ENCODE data around the gene IP6K1. TPM values are rescaled to one million over a fixed set of nuclear protein-coding genes. Genes with fewer than 3 reads are reported as not detected.
A peak's percentile ranks its signal among the peaks of the same experiment; 100 is the strongest.

The IP6K1 gene
- total and polyA plus RNA-seq, 5 donors from 2014 or later = 31.6 to 61.5 (median 32.6) TPM

- peak overlapping the region; percentile 53 to 93 (median 74) for H3K4me3 Mint-ChIP-seq
These were observed 65.3 kb downstream of the IP6K1 start for GRCh38 chr3:49720855-49721595.

GRCh38 chr3:49719214-49719884 is 67.0 kb downstream of the IP6K1 start, which contains the start of gene AMIGO3:
Gene AMIGO3 (minus strand): TSS chr3:49719684. CDS start chr3:49719465, 219 bp downstream.
- H3K36me3 Mint-ChIP-seq = no peaks in the 10 kb centered on the region
- H3K9me3 ChIP-seq (ENCODE audit: control insufficient read depth in 2 of 2, low read length in 2 of 2) = no peaks in the 10 kb centered on the region
- H3K36me3 ChIP-seq (ENCODE audit: control insufficient read depth, insufficient read depth, low read length) = peaks cover 8% of the 10 kb centered on the region

More at GRCh38 chr3:49720855-49721595, 65.3 kb downstream of the IP6K1 start:
- Mint-ChIP-seq H3K27me3 (no peaks in the 10 kb centered on the region), H3K36me3 (no peaks in the 10 kb centered on the region), H3K4me1 (peaks cover 0 to 56% (median 23%) of the 10 kb centered on the region in 4 donors), H3K9me3 (no peaks in the 10 kb centered on the region), H3K27ac (peak overlapping the region in 1 of 3 donors; percentile 54)
- Histone ChIP-seq H3K4me1 (ENCODE audit: control insufficient read depth, insufficient read depth, low read length, poor library complexity, severe bottlenecking) (peaks cover 31% of the 10 kb centered on the region), H3K27ac (ENCODE audit: insufficient read depth, low read length, poor library complexity, severe bottlenecking) (no peak overlapping the region), H3K9me3 (ENCODE audit: control insufficient read depth in 2 of 2, low read length in 2 of 2) (no peaks in the 10 kb centered on the region), H3K4me3 (ENCODE audit: low read depth, low read length) (no peak overlapping the region), H3K27me3 (ENCODE audit: control insufficient read depth, insufficient read depth, low read length) (no peaks in the 10 kb centered on the region), H3K36me3 (ENCODE audit: control insufficient read depth, insufficient read depth, low read length) (peaks cover 8% of the 10 kb centered on the region)
- no peak for DNase-seq
- no peak for ATAC-seq (ENCODE audit: low read depth in 2 of 2)

GRCh38 chr3:49718858-49719213 is 67.5 kb downstream of the IP6K1 start:
- Mint-ChIP-seq H3K4me3 (peak overlapping the region; percentile 93 to 97 (median 94)), H3K27ac (peak overlapping the region in 2 of 3 donors; percentile 92 to 94), H3K36me3 (no peaks in the 10 kb centered on the region), H3K9me3 (no peaks in the 10 kb centered on the region), H3K27me3 (no peaks in the 10 kb centered on the region), H3K4me1 (peaks cover 0 to 44% (median 22%) of the 10 kb centered on the region in 4 donors)
- Histone ChIP-seq H3K4me1 (ENCODE audit: control insufficient read depth, insufficient read depth, low read length, poor library complexity, severe bottlenecking) (peaks cover 25% of the 10 kb centered on the region), H3K27me3 (ENCODE audit: control insufficient read depth, insufficient read depth, low read length) (no peaks in the 10 kb centered on the region), H3K9me3 (ENCODE audit: control insufficient read depth in 2 of 2, low read length in 2 of 2) (no peaks in the 10 kb centered on the region), H3K4me3 (ENCODE audit: low read depth, low read length) (peak overlapping the region; percentile 68), H3K36me3 (ENCODE audit: control insufficient read depth, insufficient read depth, low read length) (peaks cover 8% of the 10 kb centered on the region), H3K27ac (ENCODE audit: insufficient read depth, low read length, poor library complexity, severe bottlenecking) (peak overlapping the region; percentile 75)
- ATAC-seq (ENCODE audit: low read depth in 2 of 2) (no peak), DNase-seq (no peak)

More at GRCh38 chr3:49719214-49719884, 67.0 kb downstream of the IP6K1 start, which contains the start of gene AMIGO3:
- DNase-seq (peak; percentile 88 to 93 (median 92)), ATAC-seq (ENCODE audit: low read depth in 2 of 2) (peak; percentile 77 to 78)
- H3K4me1 Mint-ChIP-seq = peaks cover 0 to 47% (median 22%) of the 10 kb centered on the region in 4 donors
- Histone ChIP-seq H3K27ac (ENCODE audit: insufficient read depth, low read length, poor library complexity, severe bottlenecking) (peak within 1 kb of the TSS; percentile 75), H3K4me1 (ENCODE audit: control insufficient read depth, insufficient read depth, low read length, poor library complexity, severe bottlenecking) (peaks cover 25% of the 10 kb centered on the region), H3K27me3 (ENCODE audit: control insufficient read depth, insufficient read depth, low read length) (no peaks in the 10 kb centered on the region), H3K4me3 (ENCODE audit: low read depth, low read length) (peak within 1 kb of the TSS; percentile 68)
- peak within 1 kb of the TSS; percentile 38 to 94 (median 92) for H3K27ac Mint-ChIP-seq
- no peaks in the 10 kb centered on the region for H3K9me3 Mint-ChIP-seq
- H3K27me3 Mint-ChIP-seq = no peaks in the 10 kb centered on the region
- peak within 1 kb of the TSS; percentile 93 to 97 (median 94) for H3K4me3 Mint-ChIP-seq

GRCh38 chr3:49717959-49718857 is 68.1 kb downstream of the IP6K1 start:
- H3K9me3 ChIP-seq (ENCODE audit: control insufficient read depth in 2 of 2, low read length in 2 of 2) = no peaks in the 10 kb centered on the region
- peaks cover 25% of the 10 kb centered on the region for H3K4me1 ChIP-seq (ENCODE audit: control insufficient read depth, insufficient read depth, low read length, poor library complexity, severe bottlenecking)
- Mint-ChIP-seq H3K9me3 (no peaks in the 10 kb centered on the region), H3K27me3 (no peaks in the 10 kb centered on the region), H3K4me1 (peaks cover 0 to 42% (median 20%) of the 10 kb centered on the region in 4 donors), H3K4me3 (peak overlapping the region; percentile 93 to 97 (median 94)), H3K36me3 (no peaks in the 10 kb centered on the region), H3K27ac (peak overlapping the region in 1 of 3 donors; percentile 55)
- ATAC-seq (ENCODE audit: low read depth in 2 of 2) (no peak), DNase-seq (no peak)
- peaks cover 8% of the 10 kb centered on the region for H3K36me3 ChIP-seq (ENCODE audit: control insufficient read depth, insufficient read depth, low read length)
- H3K4me3 ChIP-seq (ENCODE audit: low read depth, low read length) = no peak overlapping the region
- no peak overlapping the region for H3K27ac ChIP-seq (ENCODE audit: insufficient read depth, low read length, poor library complexity, severe bottlenecking)
- no peaks in the 10 kb centered on the region for H3K27me3 ChIP-seq (ENCODE audit: control insufficient read depth, insufficient read depth, low read length)

- Mint-ChIP-seq H3K4me1 (peaks cover 0 to 41% (median 13%) of the 10 kb centered on the region in 4 donors), H3K9me3 (no peaks in the 10 kb centered on the region), H3K27me3 (no peaks in the 10 kb centered on the region), H3K4me3 (peak overlapping the region in 3 of 4 donors; percentile 16 to 66 (median 44)), H3K27ac (no peak overlapping the region), H3K36me3 (no peaks in the 10 kb centered on the region)
- Histone ChIP-seq H3K27me3 (ENCODE audit: control insufficient read depth, insufficient read depth, low read length) (no peaks in the 10 kb centered on the region), H3K4me3 (ENCODE audit: low read depth, low read length) (no peak overlapping the region), H3K27ac (ENCODE audit: insufficient read depth, low read length, poor library complexity, severe bottlenecking) (no peak overlapping the region), H3K9me3 (ENCODE audit: control insufficient read depth in 2 of 2, low read length in 2 of 2) (no peaks in the 10 kb centered on the region), H3K36me3 (ENCODE audit: control insufficient read depth, insufficient read depth, low read length) (peaks cover 8% of the 10 kb centered on the region), H3K4me1 (ENCODE audit: control insufficient read depth, insufficient read depth, low read length, poor library complexity, severe bottlenecking) (peaks cover 22% of the 10 kb centered on the region)
- no peak for DNase-seq
- no peak for ATAC-seq (ENCODE audit: low read depth in 2 of 2)
These were observed 69.0 kb downstream of the IP6K1 start for GRCh38 chr3:49717211-49717958.

- H3K27ac Mint-ChIP-seq = no peak overlapping the region
- H3K36me3 Mint-ChIP-seq = peaks cover 1% of the 10 kb centered on the region
These were observed 69.6 kb downstream of the IP6K1 start for GRCh38 chr3:49716691-49717210.

More at GRCh38 chr3:49716691-49717210, 69.6 kb downstream of the IP6K1 start:
- Histone ChIP-seq H3K4me1 (ENCODE audit: control insufficient read depth, insufficient read depth, low read length, poor library complexity, severe bottlenecking) (peaks cover 22% of the 10 kb centered on the region), H3K4me3 (ENCODE audit: low read depth, low read length) (no peak overlapping the region), H3K27me3 (ENCODE audit: control insufficient read depth, insufficient read depth, low read length) (no peaks in the 10 kb centered on the region), H3K27ac (ENCODE audit: insufficient read depth, low read length, poor library complexity, severe bottlenecking) (no peak overlapping the region), H3K9me3 (ENCODE audit: control insufficient read depth in 2 of 2, low read length in 2 of 2) (no peaks in the 10 kb centered on the region), H3K36me3 (ENCODE audit: control insufficient read depth, insufficient read depth, low read length) (peaks cover 8% of the 10 kb centered on the region)
- Mint-ChIP-seq H3K4me1 (peaks cover 0 to 37% (median 12%) of the 10 kb centered on the region in 4 donors), H3K4me3 (no peak overlapping the region), H3K27me3 (no peaks in the 10 kb centered on the region), H3K9me3 (no peaks in the 10 kb centered on the region)
- no peak for DNase-seq
- ATAC-seq (ENCODE audit: low read depth in 2 of 2) = no peak
